ENCODE measurements around the gene TP73.

DNA sequence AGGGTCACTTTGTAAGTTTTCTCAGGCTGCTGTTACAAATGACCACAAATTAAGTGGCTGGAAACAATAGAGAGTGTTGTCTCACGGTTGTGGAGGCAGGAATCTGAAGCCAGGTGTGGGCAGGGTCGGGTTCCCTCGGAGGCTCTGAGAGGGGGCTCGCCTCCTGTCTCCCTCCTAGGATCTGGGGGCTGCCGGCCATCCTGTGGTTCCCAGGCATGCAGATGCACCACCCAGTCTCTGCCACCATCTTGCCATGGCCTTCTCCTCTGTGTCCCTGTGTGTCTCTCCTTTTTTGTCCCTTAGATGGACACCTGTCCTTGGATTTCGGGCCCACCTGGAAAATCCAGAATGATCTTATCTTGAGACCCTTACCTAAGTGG is 4.8 kb downstream of the TP73 start:
- no peak for TF ChIP-seq CTCF (IDR thresholded peaks at IDR 0.05; ENCODE audit: low read depth, low read length)
- no peak for TF ChIP-seq EZH2phosphoT487 (IDR thresholded peaks at IDR 0.05; ENCODE audit: low read depth)
